K562 (cell line): ENCODE data around the gene SRL. TPM values are rescaled to one million over a fixed set of nuclear protein-coding genes. Genes with fewer than 3 reads are reported as not detected.

Source experiments
- CBX2 ChIP-seq: fragments of 200-600 bp; sonication (generic); IDR thresholded peaks from one replicate; pipeline ENCODE4 v1.6.1; 2012; ENCODE audit warnings: mild to moderate bottlenecking, low read length, inconsistent platforms; ENCODE audit not compliant: insufficient read depth, poor library complexity, severe bottlenecking
- CSDE1 ChIP-seq, 2 experiments: fragments of 450-650 bp; IDR thresholded peaks; 2 replicates each; pipeline ENCODE4 v1.6.1; 2016; ENCODE audit warnings: mild to moderate bottlenecking in 1 of 2
- L3MBTL2 ChIP-seq: fragments of 450-650 bp; IDR thresholded peaks from 2 replicates; pipeline ENCODE4 v1.6.1; 2016; ENCODE audit warnings: mild to moderate bottlenecking, moderate library complexity
- MAX ChIP-seq: sonication (generic); formaldehyde crosslinking; IDR thresholded peaks from 2 replicates; pipeline ENCODE4 v1.9.0; 2022; ENCODE audit warnings: mild to moderate bottlenecking, missing genetic modification reagents
- NUFIP1 ChIP-seq: fragments of 450-650 bp; IDR thresholded peaks from 2 replicates; pipeline ENCODE4 v1.6.1; 2018; ENCODE audit not compliant: partially characterized antibody
- POLR2G ChIP-seq: fragments of 200-400 bp; formaldehyde crosslinking; IDR thresholded peaks from 2 replicates; pipeline ENCODE4 v1.6.1; 2017; ENCODE audit warnings: low read depth, mild to moderate bottlenecking, antibody characterized with exemption, low read length, moderate library complexity
- SMARCB1 ChIP-seq: IDR thresholded peaks from 2 replicates; pipeline ENCODE4 v1.6.1; 2011; ENCODE audit warnings: improper control_type of control experiment, low read depth; ENCODE audit not compliant: insufficient read length
- TFAP4 ChIP-seq: sonication (generic); formaldehyde crosslinking; IDR thresholded peaks from 2 replicates; pipeline ENCODE4 v1.8.0; 2022; ENCODE audit warnings: missing genetic modification reagents, mild to moderate bottlenecking, moderate library complexity, borderline replicate concordance
- YBX1 ChIP-seq: fragments of 450-650 bp; IDR thresholded peaks from 2 replicates; pipeline ENCODE4 v1.7.1; 2016; ENCODE audit warnings: mild to moderate bottlenecking
- ZBTB7A ChIP-seq: IDR thresholded peaks from 2 replicates; pipeline ENCODE4 v1.6.1; 2011; ENCODE audit warnings: low read depth, mild to moderate bottlenecking, low read length, moderate library complexity, borderline replicate concordance; ENCODE audit not compliant: control insufficient read depth
- ZNF12 ChIP-seq: sonication (generic); formaldehyde crosslinking; IDR thresholded peaks from 2 replicates; pipeline ENCODE4 v1.4.0; 2020; ENCODE audit warnings: mild to moderate bottlenecking, missing genetic modification reagents
- ZNF318 ChIP-seq, 2 experiments: fragments of 450-650 bp; IDR thresholded peaks; 2 replicates each; pipeline ENCODE4 v1.6.1; 2016; ENCODE audit warnings: mild to moderate bottlenecking in 2 of 2, borderline replicate concordance in 1 of 2, low read depth in 1 of 2, moderate library complexity in 1 of 2
- ZNF324 ChIP-seq: fragments of 250-450 bp; sonication (Bioruptor Pico); IDR thresholded peaks from 2 replicates; pipeline ENCODE4 v1.4.0; 2020; ENCODE audit warnings: mild to moderate bottlenecking
- ZNF408 ChIP-seq: fragments of 250-450 bp; sonication (Bioruptor Pico); IDR thresholded peaks from 2 replicates; pipeline ENCODE4 v1.4.0; 2020; ENCODE audit warnings: low read depth, mild to moderate bottlenecking, moderate library complexity
- polyA plus RNA-seq, 8 experiments: library from polyadenylated mRNA; depleted of rRNA in 4 of 8; stranded (reverse) in 5 of 8; unstranded in 3 of 8; fragments of >200 nt; fragmentation: Nextera tagmentation in 2 of 8; fragmentation: Illumina TruSeq in 1 of 8; extraction: Ambion mirVana in 2 of 8; extraction: Trizol in 1 of 8; gene quantifications; 2 replicates each; pipeline versions ENCODE4 v1.2.1 to v1.2.3, GENCODE V29; 2011 to 2014; ENCODE audit warnings: inconsistent platforms in 1 of 8, missing spikeins in 1 of 8
- total RNA-seq, 7 experiments: library from RNA; depleted of rRNA in 6 of 7; stranded (reverse); fragments of >200 nt in 6 of 7; fragmentation: Illumina TruSeq in 2 of 7; extraction: Trizol in 2 of 7; gene quantifications; 2 replicates each; pipeline versions ENCODE4 v1.2.1 to v1.2.3, GENCODE V29; 2011 to 2021; ENCODE audit warnings: low replicate concordance in 1 of 7
- TF ChIP-seq, protein P1 (sequence below): fragments of 450-650 bp; formaldehyde crosslinking; IDR thresholded peaks from 2 replicates; pipeline ENCODE4 v1.4.0; 2022; ENCODE audit warnings: missing genetic modification characterization
- TF ChIP-seq, protein P2 (sequence below): fragments of 250-450 bp; sonication (Bioruptor Pico); IDR thresholded peaks from 2 replicates; pipeline ENCODE4 v1.6.1; 2021; ENCODE audit warnings: mild to moderate bottlenecking

The SRL gene
- total and polyA plus RNA-seq, 9 of the 15 experiments (the other 6 are each of a cell fraction or from before 2014, with no cell fraction given): 0.01 TPM; not detected in 8

DNA sequence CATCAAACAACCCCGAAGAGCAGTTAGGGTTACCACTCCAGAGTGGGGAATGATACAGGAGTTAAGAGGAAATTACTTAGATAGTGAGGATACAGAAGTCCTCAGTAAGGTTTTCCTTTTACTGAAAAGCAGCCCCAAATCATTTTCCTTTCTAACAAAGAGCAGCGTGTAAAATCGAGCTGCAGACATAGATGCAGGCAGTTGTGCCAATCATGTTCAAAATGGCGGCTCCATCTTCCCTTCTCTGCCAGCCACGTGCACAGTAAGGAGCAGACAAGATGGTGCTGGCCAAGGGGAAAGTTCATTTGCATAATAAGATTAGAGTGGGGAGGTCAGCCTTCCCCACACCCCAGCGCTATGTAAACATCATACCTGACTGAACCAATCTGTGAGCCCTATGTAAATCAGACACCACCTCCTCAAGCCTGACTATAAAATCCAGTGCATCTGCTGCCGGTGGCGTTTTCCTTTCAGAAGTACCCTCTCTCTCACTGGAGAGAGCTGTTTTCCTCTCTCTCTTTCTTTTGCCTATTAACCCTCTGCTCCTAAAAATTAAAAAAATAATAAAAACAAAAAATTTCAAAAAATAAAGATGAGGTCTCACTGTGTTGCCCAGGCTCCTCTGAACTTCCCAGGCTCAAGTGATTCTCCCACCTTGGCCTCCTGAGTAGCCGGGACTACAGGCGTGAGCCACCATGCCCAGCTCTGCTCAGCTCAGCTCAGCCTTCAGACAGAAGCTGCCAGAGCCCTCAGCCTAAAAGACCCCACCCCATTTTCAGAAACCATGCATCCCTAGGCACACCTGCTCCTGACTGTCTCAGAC, 2.6 kb upstream of the SRL start (continued):
- TF ChIP-seq, protein P1, sequence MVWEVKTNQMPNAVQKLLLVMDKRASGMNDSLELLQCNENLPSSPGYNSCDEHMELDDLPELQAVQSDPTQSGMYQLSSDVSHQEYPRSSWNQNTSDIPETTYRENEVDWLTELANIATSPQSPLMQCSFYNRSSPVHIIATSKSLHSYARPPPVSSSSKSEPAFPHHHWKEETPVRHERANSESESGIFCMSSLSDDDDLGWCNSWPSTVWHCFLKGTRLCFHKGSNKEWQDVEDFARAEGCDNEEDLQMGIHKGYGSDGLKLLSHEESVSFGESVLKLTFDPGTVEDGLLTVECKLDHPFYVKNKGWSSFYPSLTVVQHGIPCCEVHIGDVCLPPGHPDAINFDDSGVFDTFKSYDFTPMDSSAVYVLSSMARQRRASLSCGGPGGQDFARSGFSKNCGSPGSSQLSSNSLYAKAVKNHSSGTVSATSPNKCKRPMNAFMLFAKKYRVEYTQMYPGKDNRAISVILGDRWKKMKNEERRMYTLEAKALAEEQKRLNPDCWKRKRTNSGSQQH (CRISPR knock-in tag): no peak
- peak; percentile 95 for TF ChIP-seq MAX
- TF ChIP-seq, protein P2, sequence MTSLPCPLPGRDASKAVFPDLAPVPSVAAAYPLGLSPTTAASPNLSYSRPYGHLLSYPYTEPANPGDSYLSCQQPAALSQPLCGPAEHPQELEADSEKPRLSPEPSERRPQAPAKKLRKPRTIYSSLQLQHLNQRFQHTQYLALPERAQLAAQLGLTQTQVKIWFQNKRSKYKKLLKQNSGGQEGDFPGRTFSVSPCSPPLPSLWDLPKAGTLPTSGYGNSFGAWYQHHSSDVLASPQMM (CRISPR knock-in tag): no peak
- TF ChIP-seq SMARCB1: no peak
- no peak for TF ChIP-seq ZNF324
- no peak for TF ChIP-seq POLR2G
- no peak for TF ChIP-seq CBX2
- no peak for TF ChIP-seq ZBTB7A
- TF ChIP-seq L3MBTL2: peak; percentile 96
- no peak for TF ChIP-seq CSDE1 (IDR thresholded peaks at IDR 0.05)
- no peak for TF ChIP-seq ZNF318 (IDR thresholded peaks at IDR 0.05; ENCODE audit: borderline replicate concordance in 1 of 2, low read depth in 1 of 2)
- no peak for TF ChIP-seq NUFIP1
- no peak for TF ChIP-seq TFAP4 (CRISPR knock-in tag)
- TF ChIP-seq ZNF408: no peak
- no peak for TF ChIP-seq ZNF12
- TF ChIP-seq YBX1: no peak
